ENCODE data around the gene TPST1. TPM values are rescaled to one million over a fixed set of nuclear protein-coding genes. Genes with fewer than 3 reads are reported as not detected.

TPST1 gene
- total RNA-seq, 1 donor from 2014 or later: 2.1 TPM

GRCh38 chr7:66263936-66264335 is 58.8 kb downstream of the TPST1 start:
- intact Hi-C loops (cut with micrococcal nuclease): no loop called here
- Mint-ChIP-seq H3K9me3 (peaks cover 7% of the 10 kb centered on the region), H3K4me3 (no peak overlapping the region), H3K27me3 (peaks cover 3% of the 10 kb centered on the region), H3K27ac (no peak overlapping the region), H3K4me1 (no peaks in the 10 kb centered on the region), H3K36me3 (ENCODE audit: low read depth) (peaks cover 3% of the 10 kb centered on the region)
- no peak for DNase-seq

- no peaks in the 10 kb centered on the region for H3K4me1 Mint-ChIP-seq
- peaks cover 7% of the 10 kb centered on the region for H3K9me3 Mint-ChIP-seq
- H3K36me3 Mint-ChIP-seq (ENCODE audit: low read depth): peaks cover 3% of the 10 kb centered on the region
- no peak overlapping the region for H3K4me3 Mint-ChIP-seq
- H3K27ac Mint-ChIP-seq: no peak overlapping the region
- intact Hi-C loops (cut with micrococcal nuclease): no loop called here
- no peak for DNase-seq
- peaks cover 1% of the 10 kb centered on the region for H3K27me3 Mint-ChIP-seq
These were observed 60.4 kb downstream of the TPST1 start for GRCh38 chr7:66265566-66265965.

GRCh38 chr7:66267249-66267648 is 62.1 kb downstream of the TPST1 start:
- no peak for DNase-seq
- Mint-ChIP-seq H3K27ac (no peak overlapping the region), H3K27me3 (no peaks in the 10 kb centered on the region), H3K9me3 (peaks cover 11% of the 10 kb centered on the region), H3K4me1 (no peaks in the 10 kb centered on the region), H3K36me3 (ENCODE audit: low read depth) (peaks cover 3% of the 10 kb centered on the region), H3K4me3 (no peak overlapping the region)
- intact Hi-C loops (cut with micrococcal nuclease): no loop called here

- Mint-ChIP-seq H3K4me1 (no peaks in the 10 kb centered on the region), H3K9me3 (peaks cover 5% of the 10 kb centered on the region), H3K27me3 (no peaks in the 10 kb centered on the region)
These were observed 64.8 kb downstream of the TPST1 start for GRCh38 chr7:66269978-66270377.

GRCh38 chr7:66272321-66272720 is 67.2 kb downstream of the TPST1 start:
- intact Hi-C loops (cut with micrococcal nuclease): loop anchor here (10.0 kb wide), 1 partner anchor 58 kb away; no protein-coding TSS in a partner anchor
- Mint-ChIP-seq H3K4me1 (no peaks in the 10 kb centered on the region), H3K27ac (no peak overlapping the region), H3K27me3 (peaks cover 3% of the 10 kb centered on the region), H3K36me3 (ENCODE audit: low read depth) (no peaks in the 10 kb centered on the region), H3K9me3 (peaks cover 4% of the 10 kb centered on the region), H3K4me3 (no peak overlapping the region)
- DNase-seq: no peak

More at GRCh38 chr7:66269978-66270377, 64.8 kb downstream of the TPST1 start:
- no peak overlapping the region for H3K27ac Mint-ChIP-seq
- DNase-seq: no peak
- no peak overlapping the region for H3K4me3 Mint-ChIP-seq
- H3K36me3 Mint-ChIP-seq (ENCODE audit: low read depth): peaks cover under 1% of the 10 kb centered on the region
- intact Hi-C loops (cut with micrococcal nuclease): loop anchor here (10.0 kb wide), 1 partner anchor 55 kb away; no protein-coding TSS in a partner anchor

GRCh38 chr7:66276363-66276762 is 71.2 kb downstream of the TPST1 start:
- no peaks in the 10 kb centered on the region for H3K4me1 Mint-ChIP-seq
- H3K27ac Mint-ChIP-seq: no peak overlapping the region
- H3K4me3 Mint-ChIP-seq: no peak overlapping the region
- DNase-seq: no peak
- intact Hi-C loops (cut with micrococcal nuclease): loop anchor here (10.0 kb wide), 1 partner anchor 62 kb away; no protein-coding TSS in a partner anchor
- peaks cover 2% of the 10 kb centered on the region for H3K9me3 Mint-ChIP-seq
- H3K36me3 Mint-ChIP-seq (ENCODE audit: low read depth): no peaks in the 10 kb centered on the region
- H3K27me3 Mint-ChIP-seq: peaks cover 3% of the 10 kb centered on the region

- no peak for DNase-seq
- H3K4me3 Mint-ChIP-seq: no peak overlapping the region
- H3K27me3 Mint-ChIP-seq: peaks cover 3% of the 10 kb centered on the region
- H3K36me3 Mint-ChIP-seq (ENCODE audit: low read depth): no peaks in the 10 kb centered on the region
- no peaks in the 10 kb centered on the region for H3K9me3 Mint-ChIP-seq
- no peaks in the 10 kb centered on the region for H3K4me1 Mint-ChIP-seq
- no peak overlapping the region for H3K27ac Mint-ChIP-seq
- intact Hi-C loops (cut with micrococcal nuclease): loop anchor here (10.0 kb wide), 1 partner anchor 63 kb away; no protein-coding TSS in a partner anchor
These were observed 72.4 kb downstream of the TPST1 start for GRCh38 chr7:66277492-66277891.

- H3K4me3 Mint-ChIP-seq: no peak overlapping the region
- no peaks in the 10 kb centered on the region for H3K4me1 Mint-ChIP-seq
- no peaks in the 10 kb centered on the region for H3K9me3 Mint-ChIP-seq
- DNase-seq: peak; percentile 40
- H3K27ac Mint-ChIP-seq: no peak overlapping the region
- intact Hi-C loops (cut with micrococcal nuclease): loop anchor here (10.0 kb wide), 1 partner anchor 65 kb away; no protein-coding TSS in a partner anchor
- H3K27me3 Mint-ChIP-seq: peaks cover 3% of the 10 kb centered on the region
- no peaks in the 10 kb centered on the region for H3K36me3 Mint-ChIP-seq (ENCODE audit: low read depth)
These were observed 74.8 kb downstream of the TPST1 start for GRCh38 chr7:66279912-66280311.

GRCh38 chr7:66281678-66282590 is 76.8 kb downstream of the TPST1 start:
- intact Hi-C loops (cut with micrococcal nuclease): no loop called here
- no peaks in the 10 kb centered on the region for H3K36me3 Mint-ChIP-seq (ENCODE audit: low read depth)
- H3K4me3 Mint-ChIP-seq: no peak overlapping the region
- peaks cover 3% of the 10 kb centered on the region for H3K27me3 Mint-ChIP-seq
- H3K27ac Mint-ChIP-seq: no peak overlapping the region
- DNase-seq: peak; percentile 40
- no peaks in the 10 kb centered on the region for H3K4me1 Mint-ChIP-seq
- no peaks in the 10 kb centered on the region for H3K9me3 Mint-ChIP-seq

- H3K4me3 Mint-ChIP-seq: no peak overlapping the region
- intact Hi-C loops (cut with micrococcal nuclease): no loop called here
- no peak for DNase-seq
- no peaks in the 10 kb centered on the region for H3K27me3 Mint-ChIP-seq
- H3K36me3 Mint-ChIP-seq (ENCODE audit: low read depth): no peaks in the 10 kb centered on the region
- H3K27ac Mint-ChIP-seq: no peak overlapping the region
- no peaks in the 10 kb centered on the region for H3K4me1 Mint-ChIP-seq
- H3K9me3 Mint-ChIP-seq: no peaks in the 10 kb centered on the region
These were observed 77.4 kb downstream of the TPST1 start for GRCh38 chr7:66282591-66282935.

GRCh38 chr7:66283003-66283920 is 78.1 kb downstream of the TPST1 start:
- Mint-ChIP-seq H3K27ac (no peak overlapping the region), H3K36me3 (ENCODE audit: low read depth) (no peaks in the 10 kb centered on the region), H3K4me3 (no peak overlapping the region), H3K27me3 (no peaks in the 10 kb centered on the region), H3K4me1 (no peaks in the 10 kb centered on the region), H3K9me3 (no peaks in the 10 kb centered on the region)
- DNase-seq: peak; percentile 37
- intact Hi-C loops (cut with micrococcal nuclease): no loop called here

GRCh38 chr7:66296001-66296521 is 90.9 kb downstream of the TPST1 start:
- Mint-ChIP-seq H3K4me1 (no peaks in the 10 kb centered on the region), H3K9me3 (peaks cover 6% of the 10 kb centered on the region), H3K27me3 (no peaks in the 10 kb centered on the region), H3K4me3 (no peak overlapping the region), H3K27ac (no peak overlapping the region), H3K36me3 (ENCODE audit: low read depth) (no peaks in the 10 kb centered on the region)
- peak; percentile 20 for DNase-seq
- intact Hi-C loops (cut with micrococcal nuclease): no loop called here

- no peak for DNase-seq
- Mint-ChIP-seq H3K36me3 (ENCODE audit: low read depth) (no peaks in the 10 kb centered on the region), H3K9me3 (peaks cover 9% of the 10 kb centered on the region), H3K4me1 (no peaks in the 10 kb centered on the region), H3K27me3 (no peaks in the 10 kb centered on the region), H3K4me3 (no peak overlapping the region), H3K27ac (no peak overlapping the region)
- intact Hi-C loops (cut with micrococcal nuclease): no loop called here
These were observed 91.4 kb downstream of the TPST1 start for GRCh38 chr7:66296557-66296956.

Measured in activated CD4-positive, alpha-beta T cell treated with anti-CD3 and anti-CD28 coated beads, Interleukin-2, amount 10 ng/mL, durations not matched to agents 24 days and 14 days (primary cell).